Measurements from ENCODE around the gene CCDC90B. TPM values are rescaled to one million over a fixed set of nuclear protein-coding genes. Genes with fewer than 3 reads are reported as not detected.
"Not testable (repeated sequence)": the region's sequence is repeated elsewhere in the genome, so short reads cannot be mapped to it uniquely, and the experiment has no call there.

CCDC90B gene
- polyA plus RNA-seq, 1 donor, result 55.1 TPM

- no CpG with 5 or more reads among the region's 59 CpGs for WGBS (ENCODE audit: insufficient coverage, low lambda C conversion rate)
- not testable (repeated sequence) for H3K4me3 ChIP-seq (ENCODE audit: low read length); H3K27me3 ChIP-seq (ENCODE audit: control insufficient read depth, insufficient read depth, low read length); H3K27ac ChIP-seq (ENCODE audit: low read length); H3K36me3 ChIP-seq (ENCODE audit: control insufficient read depth, insufficient read depth, low read length); DNase-seq
- peaks cover 12% of the 10 kb centered on the region for H3K4me1 ChIP-seq (ENCODE audit: control insufficient read depth, insufficient read depth, low read length)
- peaks cover 11% of the 10 kb centered on the region for H3K9me3 ChIP-seq (ENCODE audit: control insufficient read depth, low read depth, low read length)
Measured at GRCh38 chr11:83316143-83316896, 30.2 kb upstream of the CCDC90B start.

- Histone ChIP-seq H3K4me3 (ENCODE audit: low read length) (no peak overlapping the region), H3K36me3 (ENCODE audit: control insufficient read depth, insufficient read depth, low read length) (no peaks in the 10 kb centered on the region), H3K9me3 (ENCODE audit: control insufficient read depth, low read depth, low read length) (peaks cover 7% of the 10 kb centered on the region), H3K4me1 (ENCODE audit: control insufficient read depth, insufficient read depth, low read length) (no peaks in the 10 kb centered on the region), H3K27me3 (ENCODE audit: control insufficient read depth, insufficient read depth, low read length) (no peaks in the 10 kb centered on the region), H3K27ac (ENCODE audit: low read length) (no peak overlapping the region)
- no peak for DNase-seq
Measured at GRCh38 chr11:83312430-83312829, 26.3 kb upstream of the CCDC90B start.

GRCh38 chr11:83311701-83312100, 25.5 kb upstream of the CCDC90B start:
- H3K27ac ChIP-seq (ENCODE audit: low read length), result no peak overlapping the region
- no CpG with 5 or more reads among the region's 2 CpGs for WGBS (ENCODE audit: insufficient coverage, low lambda C conversion rate)
- DNase-seq, result no peak
- H3K4me3 ChIP-seq (ENCODE audit: low read length), result no peak overlapping the region
- H3K27me3 ChIP-seq (ENCODE audit: control insufficient read depth, insufficient read depth, low read length), result no peaks in the 10 kb centered on the region
- H3K36me3 ChIP-seq (ENCODE audit: control insufficient read depth, insufficient read depth, low read length), result no peaks in the 10 kb centered on the region
- H3K4me1 ChIP-seq (ENCODE audit: control insufficient read depth, insufficient read depth, low read length), result no peaks in the 10 kb centered on the region
- H3K9me3 ChIP-seq (ENCODE audit: control insufficient read depth, low read depth, low read length), result no peaks in the 10 kb centered on the region

DNA sequence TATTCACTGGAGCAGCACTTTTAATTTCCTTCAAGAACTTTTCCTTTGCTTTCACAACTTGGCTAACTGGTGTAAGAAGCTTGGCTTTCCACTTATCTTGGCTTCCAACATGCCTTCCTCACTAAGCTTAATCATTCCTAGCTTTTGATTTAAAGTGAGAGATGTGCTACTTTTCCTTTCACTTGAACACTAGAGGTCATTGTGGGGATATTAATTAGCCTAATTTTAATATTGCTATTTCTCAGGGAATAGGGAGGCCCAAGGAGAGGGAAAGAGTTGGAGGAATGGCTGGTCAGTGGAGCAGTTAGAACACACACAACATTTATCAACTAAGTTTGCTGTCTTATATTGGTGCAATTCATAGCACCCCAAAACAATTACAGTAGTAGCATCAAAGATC, 24.6 kb upstream of the CCDC90B start:
- H3K4me1 ChIP-seq (ENCODE audit: control insufficient read depth, insufficient read depth, low read length), result no peaks in the 10 kb centered on the region
- H3K27ac ChIP-seq (ENCODE audit: low read length), result no peak overlapping the region
- no peak for DNase-seq
- no peaks in the 10 kb centered on the region for H3K36me3 ChIP-seq (ENCODE audit: control insufficient read depth, insufficient read depth, low read length)
- H3K27me3 ChIP-seq (ENCODE audit: control insufficient read depth, insufficient read depth, low read length), result no peaks in the 10 kb centered on the region
- H3K4me3 ChIP-seq (ENCODE audit: low read length), result no peak overlapping the region
- no peaks in the 10 kb centered on the region for H3K9me3 ChIP-seq (ENCODE audit: control insufficient read depth, low read depth, low read length)

DNA sequence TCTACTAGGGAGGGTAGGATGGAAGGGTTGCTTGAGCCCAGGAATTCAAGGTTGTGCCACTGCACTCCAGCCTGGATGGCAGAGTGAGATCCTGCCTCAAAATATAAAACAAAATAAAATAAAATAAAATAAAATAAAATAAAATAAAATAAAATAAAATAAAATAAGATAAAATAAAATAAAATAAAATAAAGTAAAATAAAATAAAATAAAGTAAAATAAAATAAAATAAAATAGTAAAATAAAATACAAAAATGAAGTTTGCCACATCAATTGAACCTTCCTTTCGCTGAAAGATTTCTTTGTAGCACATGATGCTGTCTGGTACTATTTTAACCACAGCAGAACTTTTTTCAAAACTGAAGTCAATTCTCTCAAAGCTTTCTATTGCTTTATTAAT, 22.4 kb upstream of the CCDC90B start:
- 100% methylated on average over 1 of the region's 1 CpG for WGBS (ENCODE audit: insufficient coverage, low lambda C conversion rate)
- not testable (repeated sequence) for H3K9me3 ChIP-seq (ENCODE audit: control insufficient read depth, low read depth, low read length); H3K4me3 ChIP-seq (ENCODE audit: low read length); DNase-seq; H3K4me1 ChIP-seq (ENCODE audit: control insufficient read depth, insufficient read depth, low read length); H3K36me3 ChIP-seq (ENCODE audit: control insufficient read depth, insufficient read depth, low read length); H3K27me3 ChIP-seq (ENCODE audit: control insufficient read depth, insufficient read depth, low read length); H3K27ac ChIP-seq (ENCODE audit: low read length)

DNA sequence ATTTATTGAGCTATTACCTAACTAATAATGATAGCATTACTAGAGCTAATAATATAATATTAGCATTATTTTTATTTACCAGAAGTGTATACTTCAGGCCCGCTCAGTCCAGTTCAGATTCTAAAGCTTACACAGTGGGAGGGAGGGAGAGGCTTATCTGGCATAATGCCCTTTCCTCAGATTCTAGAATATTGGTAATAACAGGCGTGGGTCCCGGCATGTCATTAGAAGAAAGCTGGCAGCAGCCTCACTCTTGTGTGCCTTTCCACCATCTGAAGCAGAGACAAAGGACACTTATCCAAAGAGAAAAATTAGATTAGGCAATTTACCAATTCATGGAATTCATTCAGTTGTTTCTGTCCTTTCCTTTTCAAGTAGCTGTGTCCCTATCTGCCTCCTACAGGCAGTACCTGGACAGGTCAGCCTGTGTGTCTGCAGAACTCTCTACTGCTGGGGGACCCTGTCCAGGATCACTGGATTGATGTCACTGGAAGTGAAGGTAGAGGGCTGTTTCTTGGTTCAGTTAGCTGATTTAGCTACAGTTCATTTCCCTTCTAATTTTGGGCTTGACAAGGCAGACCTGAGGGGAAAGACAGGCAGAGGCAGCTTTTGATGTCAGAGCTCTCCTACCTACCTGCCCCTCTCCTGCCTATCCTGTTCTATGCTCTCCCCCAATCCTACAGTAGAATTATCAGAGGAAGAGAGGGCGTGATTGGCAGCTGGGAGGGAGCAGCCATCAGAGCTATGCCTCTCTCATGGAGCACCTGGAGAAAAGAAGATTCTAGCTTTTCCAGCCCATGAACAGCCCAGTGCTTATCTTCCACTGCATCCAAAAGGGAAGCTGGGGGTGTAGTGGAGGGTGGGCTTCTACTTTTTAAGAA, 20.3 kb upstream of the CCDC90B start:
- Histone ChIP-seq H3K4me3 (ENCODE audit: low read length) (no peak overlapping the region), H3K4me1 (ENCODE audit: control insufficient read depth, insufficient read depth, low read length) (no peaks in the 10 kb centered on the region), H3K27ac (ENCODE audit: low read length) (no peak overlapping the region), H3K9me3 (ENCODE audit: control insufficient read depth, low read depth, low read length) (no peaks in the 10 kb centered on the region), H3K36me3 (ENCODE audit: control insufficient read depth, insufficient read depth, low read length) (no peaks in the 10 kb centered on the region), H3K27me3 (ENCODE audit: control insufficient read depth, insufficient read depth, low read length) (no peaks in the 10 kb centered on the region)
- no CpG with 5 or more reads among the region's 4 CpGs for WGBS (ENCODE audit: insufficient coverage, low lambda C conversion rate)
- DNase-seq, result no peak

DNA sequence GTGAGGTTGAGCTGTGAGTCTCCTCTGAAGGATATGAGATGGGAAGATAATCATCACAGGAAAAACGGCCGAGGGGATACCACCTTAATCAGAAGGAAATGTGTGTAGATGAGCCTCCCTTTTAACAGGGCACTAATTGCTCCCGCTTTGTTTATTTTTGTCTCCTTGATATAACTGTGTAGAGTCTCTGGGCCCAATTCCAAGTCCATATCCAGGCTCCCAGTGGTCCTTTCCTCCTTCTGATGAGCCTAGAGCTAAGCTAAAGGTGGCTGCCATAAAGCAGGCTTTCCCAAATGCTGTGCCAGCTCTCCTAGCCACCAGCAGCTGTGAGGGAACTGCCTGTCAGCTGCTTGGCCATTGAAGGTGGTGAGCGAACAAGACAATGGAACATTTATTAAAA, 17.1 kb upstream of the CCDC90B start:
- no peak overlapping the region for H3K4me3 ChIP-seq (ENCODE audit: low read length)
- H3K36me3 ChIP-seq (ENCODE audit: control insufficient read depth, insufficient read depth, low read length), result no peaks in the 10 kb centered on the region
- WGBS (ENCODE audit: insufficient coverage, low lambda C conversion rate), result no CpG with 5 or more reads among the region's 4 CpGs
- no peak overlapping the region for H3K27ac ChIP-seq (ENCODE audit: low read length)
- no peaks in the 10 kb centered on the region for H3K27me3 ChIP-seq (ENCODE audit: control insufficient read depth, insufficient read depth, low read length)
- H3K9me3 ChIP-seq (ENCODE audit: control insufficient read depth, low read depth, low read length), result no peaks in the 10 kb centered on the region
- no peaks in the 10 kb centered on the region for H3K4me1 ChIP-seq (ENCODE audit: control insufficient read depth, insufficient read depth, low read length)
- no peak for DNase-seq

DNA sequence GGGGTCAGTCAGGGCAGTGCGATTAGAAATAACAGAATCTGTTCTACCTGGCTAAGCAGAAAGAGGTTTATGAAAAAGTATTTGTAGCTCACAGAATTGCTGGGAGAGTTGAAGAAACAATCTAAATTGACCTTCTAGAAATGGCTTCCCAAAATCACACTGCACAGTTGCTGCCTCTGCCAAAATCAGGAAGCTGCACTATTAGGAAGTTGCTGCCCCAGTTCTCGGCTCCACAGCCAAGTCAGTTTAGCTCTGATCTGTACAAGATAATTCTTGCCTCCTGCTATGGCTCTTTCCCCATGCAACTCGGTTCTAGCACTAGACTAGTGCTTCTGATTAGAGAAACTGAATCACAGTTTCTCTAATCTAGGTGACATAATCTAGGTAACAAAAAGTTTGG, 16.0 kb upstream of the CCDC90B start:
- H3K36me3 ChIP-seq (ENCODE audit: control insufficient read depth, insufficient read depth, low read length), result no peaks in the 10 kb centered on the region
- WGBS (ENCODE audit: insufficient coverage, low lambda C conversion rate), result no CpG with 5 or more reads among the region's 3 CpGs

DNA sequence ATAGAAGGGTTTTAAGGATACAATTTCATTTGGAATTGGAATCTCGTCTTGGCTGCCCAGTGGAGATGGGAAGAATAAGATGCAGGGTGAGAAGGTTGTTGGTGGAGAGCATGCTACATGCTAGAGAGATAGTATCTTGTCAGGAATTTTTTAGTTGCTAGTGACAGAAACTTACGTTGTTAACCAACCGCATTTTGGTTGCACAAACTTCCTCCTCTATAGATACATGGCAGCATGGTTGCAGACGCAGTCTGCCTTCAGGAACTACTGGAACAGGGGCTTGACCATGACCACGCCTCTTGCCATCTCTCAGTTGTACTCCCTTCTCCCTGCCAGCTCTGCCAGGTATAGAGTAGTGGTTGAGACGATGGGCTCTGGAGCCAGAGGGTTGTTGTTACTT, 13.5 kb upstream of the CCDC90B start:
- no peaks in the 10 kb centered on the region for H3K27me3 ChIP-seq (ENCODE audit: control insufficient read depth, insufficient read depth, low read length)
- WGBS (ENCODE audit: insufficient coverage, low lambda C conversion rate), result no CpG with 5 or more reads among the region's 6 CpGs
- H3K4me3 ChIP-seq (ENCODE audit: low read length), result no peak overlapping the region

More for the DNA sequence above, 16.0 kb upstream of the CCDC90B start:
- Histone ChIP-seq H3K4me1 (ENCODE audit: control insufficient read depth, insufficient read depth, low read length) (no peaks in the 10 kb centered on the region), H3K4me3 (ENCODE audit: low read length) (no peak overlapping the region), H3K27me3 (ENCODE audit: control insufficient read depth, insufficient read depth, low read length) (no peaks in the 10 kb centered on the region), H3K9me3 (ENCODE audit: control insufficient read depth, low read depth, low read length) (no peaks in the 10 kb centered on the region), H3K27ac (ENCODE audit: low read length) (no peak overlapping the region)
- DNase-seq, result no peak

GRCh38 chr11:83294208-83294607, 8.0 kb upstream of the CCDC90B start:
- no peaks in the 10 kb centered on the region for H3K36me3 ChIP-seq (ENCODE audit: control insufficient read depth, insufficient read depth, low read length)
- DNase-seq, result no peak
- H3K27ac ChIP-seq (ENCODE audit: low read length), result no peak overlapping the region
- H3K9me3 ChIP-seq (ENCODE audit: control insufficient read depth, low read depth, low read length), result no peaks in the 10 kb centered on the region
- 90% methylated on average over 2 of the region's 4 CpGs for WGBS (ENCODE audit: insufficient coverage, low lambda C conversion rate)
- no peaks in the 10 kb centered on the region for H3K27me3 ChIP-seq (ENCODE audit: control insufficient read depth, insufficient read depth, low read length)
- no peak overlapping the region for H3K4me3 ChIP-seq (ENCODE audit: low read length)
- no peaks in the 10 kb centered on the region for H3K4me1 ChIP-seq (ENCODE audit: control insufficient read depth, insufficient read depth, low read length)

More for the DNA sequence above, 13.5 kb upstream of the CCDC90B start:
- no peaks in the 10 kb centered on the region for H3K9me3 ChIP-seq (ENCODE audit: control insufficient read depth, low read depth, low read length)
- H3K36me3 ChIP-seq (ENCODE audit: control insufficient read depth, insufficient read depth, low read length), result no peaks in the 10 kb centered on the region
- H3K4me1 ChIP-seq (ENCODE audit: control insufficient read depth, insufficient read depth, low read length), result no peaks in the 10 kb centered on the region
- no peak for DNase-seq
- H3K27ac ChIP-seq (ENCODE audit: low read length), result no peak overlapping the region

- H3K4me3 ChIP-seq (ENCODE audit: low read length), result no peak overlapping the region
- H3K27ac ChIP-seq (ENCODE audit: low read length), result no peak overlapping the region
- no peaks in the 10 kb centered on the region for H3K4me1 ChIP-seq (ENCODE audit: control insufficient read depth, insufficient read depth, low read length)
- DNase-seq, result no peak
- no peaks in the 10 kb centered on the region for H3K36me3 ChIP-seq (ENCODE audit: control insufficient read depth, insufficient read depth, low read length)
- WGBS (ENCODE audit: insufficient coverage, low lambda C conversion rate), result 100% methylated on average over 1 of the region's 4 CpGs
- H3K27me3 ChIP-seq (ENCODE audit: control insufficient read depth, insufficient read depth, low read length), result no peaks in the 10 kb centered on the region
- no peaks in the 10 kb centered on the region for H3K9me3 ChIP-seq (ENCODE audit: control insufficient read depth, low read depth, low read length)
Measured at GRCh38 chr11:83293457-83293774, 7.2 kb upstream of the CCDC90B start.

Measured in large intestine (tissue), 3 donors.